Ureter (tissue), 1 donor: ENCODE measurements around the gene KDM5B. TPM values are rescaled to one million over a fixed set of nuclear protein-coding genes. Genes with fewer than 3 reads are reported as not detected.
"Not testable (repeated sequence)": the region's sequence is repeated elsewhere in the genome, so short reads cannot be mapped to it uniquely, and the experiment has no call there.

Experiments
- DNase-seq: peaks from one replicate; pipeline ENCODE4 v3.0.0-alpha.2; 2020; ENCODE audit warnings: low spot score
- total RNA-seq: library from RNA; stranded (reverse); gene quantifications from one replicate; pipeline ENCODE4 v1.2.4, GENCODE V29; 2023
- donor health status: DM: yes; HTN: yes; CAD: no.

KDM5B gene
- total RNA-seq, 1 donor from 2014 or later, result 139 TPM

GRCh38 chr1:202812176-202813026, 4.2 kb upstream of the KDM5B start:
- DNase-seq, result peak; percentile 54

GRCh38 chr1:202811296-202812175, 3.3 kb upstream of the KDM5B start:
- DNase-seq, result peak; percentile 60

- peak; percentile 96 for DNase-seq
Measured at GRCh38 chr1:202810615-202811295, 2.5 kb upstream of the KDM5B start, which contains the start of gene PCAT6. Gene PCAT6, plus strand, starts transcription at chr1:202810954.

DNA sequence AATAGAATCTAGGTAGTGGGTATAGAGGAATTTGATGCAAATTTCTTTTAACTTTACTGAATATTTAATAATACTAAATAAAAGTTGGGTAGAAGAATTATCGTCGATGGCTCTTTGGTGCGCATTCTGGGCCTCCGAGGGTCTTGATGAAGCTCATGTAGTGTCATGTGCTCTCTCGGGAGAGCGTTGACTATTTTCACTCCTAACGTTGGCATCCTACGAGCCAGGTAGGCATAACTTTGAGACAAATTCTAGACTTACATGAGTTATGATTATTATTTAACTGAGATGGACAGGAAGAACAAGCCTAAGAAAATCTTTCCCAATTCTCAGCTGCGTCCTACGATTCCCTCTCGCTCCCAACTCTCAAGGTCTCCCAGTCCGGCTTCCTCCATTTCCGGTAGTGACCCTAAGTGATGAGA, 2.0 kb upstream of the KDM5B start:
- no peak for DNase-seq

GRCh38 chr1:202809597-202810159, 1.5 kb upstream of the KDM5B start:
- DNase-seq, result no peak

DNA sequence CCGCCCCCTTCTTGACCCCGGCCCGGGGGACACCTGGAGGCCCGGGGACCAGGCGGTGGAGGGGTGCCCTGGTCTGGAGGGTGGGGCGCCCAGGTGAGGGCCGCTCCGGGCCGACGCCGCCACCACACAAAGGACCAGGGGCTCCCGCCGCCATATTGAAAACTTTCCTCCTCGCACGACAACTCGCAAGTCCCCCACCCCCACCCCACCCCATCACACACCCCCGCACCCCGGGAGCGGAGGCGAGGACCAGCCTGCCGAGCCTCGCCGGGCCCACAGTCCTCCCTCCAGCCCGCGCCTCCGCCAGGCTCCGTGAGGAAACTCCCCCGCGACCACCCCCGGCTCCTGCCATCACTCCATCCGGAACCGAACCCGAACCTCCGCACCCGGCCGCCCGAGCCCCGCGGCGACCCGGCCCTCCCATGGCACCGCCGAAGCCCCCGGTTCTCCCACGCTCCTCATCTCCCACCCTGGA, 733 bp downstream of the KDM5B start:
- DNase-seq, result no peak

- peak; percentile 49 for DNase-seq
Measured at GRCh38 chr1:202806845-202807450, 1.3 kb downstream of the KDM5B start.

- DNase-seq, result no peak
Measured at GRCh38 chr1:202805886-202806844, 2.1 kb downstream of the KDM5B start.

- no peak for DNase-seq
Measured at GRCh38 chr1:202804126-202804525, 4.1 kb downstream of the KDM5B start.

- DNase-seq, result no peak
Measured at GRCh38 chr1:202802998-202803932, 5.0 kb downstream of the KDM5B start.

GRCh38 chr1:202802034-202802433, 6.2 kb downstream of the KDM5B start:
- no peak for DNase-seq

DNA sequence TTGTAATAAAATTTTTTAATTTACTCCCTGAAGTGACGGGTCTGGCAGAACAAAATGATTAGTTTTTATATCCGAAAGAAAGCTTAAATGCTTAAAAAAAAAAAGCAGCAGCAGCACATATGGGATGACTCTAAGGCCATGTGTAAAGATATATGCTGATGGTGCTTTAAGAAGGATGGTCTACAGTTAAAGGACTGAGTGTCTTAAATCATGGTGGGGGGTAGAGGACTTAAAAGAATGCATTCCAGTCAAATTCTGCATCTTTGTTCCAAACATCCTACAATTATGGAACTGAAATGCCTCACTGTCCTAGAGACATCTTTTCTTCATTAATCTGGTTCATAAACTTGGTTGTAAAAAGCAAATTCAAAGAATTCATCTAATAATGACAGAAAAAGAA, 7.0 kb downstream of the KDM5B start:
- no peak for DNase-seq

GRCh38 chr1:202800742-202801141, 7.5 kb downstream of the KDM5B start:
- no peak for DNase-seq

DNA sequence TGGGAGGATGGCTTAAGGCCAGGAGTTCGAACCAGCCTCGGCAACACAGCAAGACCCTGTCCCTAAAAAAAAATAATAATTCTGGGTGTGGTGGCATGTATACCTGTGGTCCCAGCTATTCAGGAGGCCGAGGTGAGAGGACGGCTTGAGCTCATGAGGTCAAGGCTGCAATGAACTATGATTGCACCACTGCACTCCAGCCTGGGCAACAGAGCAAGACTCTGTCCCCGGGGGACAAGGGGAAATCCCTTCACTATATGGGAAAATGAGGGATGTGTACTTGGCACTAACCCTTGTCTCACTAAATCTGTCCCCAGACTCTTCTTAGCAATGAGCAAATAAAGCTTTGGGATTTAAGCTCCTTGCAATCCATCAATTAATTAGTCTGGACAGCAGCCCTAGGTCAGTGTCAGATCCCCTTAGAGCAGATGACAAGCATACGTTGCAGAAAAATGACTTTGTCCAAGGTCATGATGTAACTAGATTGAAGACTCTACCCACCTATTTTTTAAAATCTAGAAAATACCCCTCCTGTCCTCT, 9.4 kb downstream of the KDM5B start:
- DNase-seq, result no peak

GRCh38 chr1:202798260-202798659, 10.0 kb downstream of the KDM5B start:
- DNase-seq, result no peak

- DNase-seq, result no peak
Measured at GRCh38 chr1:202796670-202797069, 11.6 kb downstream of the KDM5B start.

DNA sequence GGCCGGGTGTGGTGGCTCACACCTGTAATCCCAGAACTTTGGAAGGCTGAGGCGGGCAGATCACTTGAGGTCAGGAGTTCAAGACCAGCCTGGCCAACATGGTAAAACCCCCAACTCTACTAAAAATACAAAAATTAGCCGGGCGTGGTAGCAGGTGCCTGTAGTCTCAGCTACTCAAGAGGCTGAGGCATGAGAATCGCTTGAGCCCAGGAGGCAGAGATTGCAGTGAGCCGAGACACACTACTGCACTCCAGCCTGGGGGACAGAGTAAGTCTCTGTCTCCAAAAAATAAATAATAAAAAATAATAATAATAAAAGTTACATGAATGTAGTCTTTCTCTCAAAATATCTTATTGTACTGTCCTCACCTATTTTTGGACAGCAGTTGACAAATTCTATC, 13.3 kb downstream of the KDM5B start:
- DNase-seq, result not testable (repeated sequence)

- no peak for DNase-seq
Measured at GRCh38 chr1:202794051-202794740, 14.0 kb downstream of the KDM5B start.
